Kidney tubule cell (primary cell): ENCODE results near the gene DPH7.
A peak's percentile ranks its signal among the peaks of the same experiment; 100 is the strongest.
"Not testable (repeated sequence)": the region's sequence is repeated elsewhere in the genome, so short reads cannot be mapped to it uniquely, and the experiment has no call there.

Experiments
- DNase-seq: peaks from one replicate; pipeline ENCODE4 v3.0.0-alpha.2; 2018; ENCODE audit warnings: low spot score

The DPH7 gene

DNA sequence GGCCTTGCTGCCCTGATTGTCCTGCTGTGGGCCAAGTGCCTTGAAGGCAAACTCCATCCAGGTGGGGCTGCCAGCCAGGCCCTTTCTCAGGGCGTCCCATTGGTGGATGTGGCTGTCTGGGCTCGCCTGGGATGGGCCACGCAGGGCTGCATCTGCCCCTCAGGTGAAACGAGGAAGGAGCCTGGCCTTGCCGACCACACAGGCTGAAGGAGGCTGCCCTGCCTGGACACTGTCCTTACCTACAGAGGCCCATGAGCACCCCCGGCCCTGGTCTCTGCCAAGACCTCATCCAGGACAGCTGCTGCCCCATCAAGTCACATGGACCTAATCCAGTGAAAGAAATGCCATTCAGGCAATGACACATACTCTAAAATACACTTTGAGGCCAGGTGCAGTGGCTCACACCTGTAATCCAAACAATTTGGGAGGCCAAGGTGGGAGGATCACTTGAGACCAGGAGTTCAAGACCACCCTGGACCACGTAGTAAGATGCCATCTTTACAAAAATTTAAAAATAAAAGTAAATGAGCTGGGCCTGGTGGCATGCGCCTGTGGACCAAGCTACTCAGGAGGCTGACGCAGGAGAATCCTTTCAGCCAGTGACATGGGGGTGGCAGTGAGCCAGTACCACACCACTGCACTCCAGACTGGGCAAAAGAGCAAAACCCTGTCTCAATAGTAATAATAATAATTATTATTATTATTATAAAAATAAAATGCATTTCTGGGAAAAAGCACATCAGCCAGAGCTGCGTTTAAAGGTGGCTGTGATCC is 62.4 kb downstream of the DPH7 start:
- no peak for DNase-seq

GRCh38 chr9:137515338-137515724 is 63.4 kb downstream of the DPH7 start:
- no peak for DNase-seq

GRCh38 chr9:137514691-137515337 is 63.9 kb downstream of the DPH7 start:
- no peak for DNase-seq

DNA sequence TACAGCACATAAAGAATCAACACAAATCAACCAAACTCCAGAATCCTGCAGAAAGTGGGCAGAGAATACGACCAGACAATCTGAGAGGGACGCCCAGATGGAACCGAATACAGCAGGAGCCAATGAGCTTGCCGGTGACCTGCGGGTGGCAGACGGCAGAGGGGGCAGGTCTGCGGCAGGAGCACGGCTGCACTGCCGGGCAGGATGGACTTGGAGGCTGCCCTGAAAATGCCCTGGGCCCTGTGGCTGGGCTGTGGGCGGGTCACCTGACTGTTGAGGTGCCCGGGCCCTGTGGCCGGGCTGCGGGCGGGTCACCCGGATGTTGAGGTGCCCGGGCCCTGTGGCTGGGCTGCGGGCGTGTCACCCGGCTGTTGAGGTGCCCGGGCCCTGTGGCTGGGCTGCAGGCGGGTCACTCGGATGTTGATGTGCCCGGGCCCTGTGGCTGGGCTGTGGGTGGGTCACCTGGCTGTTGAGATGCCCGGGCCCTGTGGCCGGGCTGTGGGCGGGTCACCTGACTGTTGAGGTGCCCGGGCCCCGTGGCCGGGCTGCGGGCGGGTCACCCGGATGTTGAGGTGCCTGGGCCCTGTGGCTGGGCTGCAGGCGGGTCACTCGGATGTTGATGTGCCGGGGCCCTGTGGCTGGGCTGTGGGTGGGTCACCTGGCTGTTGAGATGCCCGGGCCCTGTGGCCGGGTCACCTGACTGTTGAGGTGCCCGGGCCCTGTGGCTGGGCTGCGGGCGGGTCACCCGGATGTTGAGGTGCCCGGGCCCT is 64.7 kb downstream of the DPH7 start:
- not testable (repeated sequence) for DNase-seq

DNA sequence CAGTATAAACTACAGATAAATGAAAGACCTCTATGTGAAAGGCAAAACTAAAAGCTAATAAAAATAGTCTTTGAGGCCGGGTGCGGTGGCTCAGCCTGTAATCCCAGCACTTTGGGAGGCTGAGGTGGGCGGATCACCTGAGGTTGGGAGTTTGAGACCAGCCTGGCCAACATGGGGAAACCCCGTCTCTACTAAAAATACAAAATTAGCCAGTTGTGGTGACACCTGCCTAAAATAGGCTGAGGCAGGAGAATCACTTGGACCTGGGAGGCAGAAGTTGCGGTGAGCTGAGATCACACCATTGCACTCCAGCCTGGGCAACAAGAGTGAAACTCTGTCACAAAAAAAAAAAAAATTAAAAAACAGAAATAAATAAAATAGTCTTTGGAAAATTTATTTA is 65.6 kb downstream of the DPH7 start:
- not testable (repeated sequence) for DNase-seq

- DNase-seq: no peak
These were observed 66.8 kb downstream of the DPH7 start for GRCh38 chr9:137511758-137512463.

DNA sequence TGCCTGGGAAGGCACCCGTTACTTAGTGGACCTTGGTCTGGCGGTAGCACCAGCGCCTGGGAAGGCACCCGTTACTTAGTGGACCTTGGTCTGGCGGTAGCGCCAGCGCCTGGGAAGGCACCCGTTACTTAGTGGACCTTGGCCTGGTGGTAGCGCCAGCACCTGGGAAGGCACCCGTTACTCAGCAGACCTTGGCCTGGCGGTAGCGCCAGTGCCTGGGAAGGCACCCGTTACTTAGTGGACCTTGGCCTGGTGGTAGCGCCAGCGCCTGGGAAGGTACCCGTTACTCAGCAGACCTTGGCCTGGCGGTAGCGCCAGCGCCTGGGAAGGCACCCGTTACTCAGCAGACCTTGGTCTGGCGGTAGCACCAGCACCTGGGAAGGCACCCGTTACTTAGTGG is 67.6 kb downstream of the DPH7 start:
- DNase-seq: peak; percentile 52

GRCh38 chr9:137509198-137509597 is 69.5 kb downstream of the DPH7 start:
- DNase-seq: no peak

DNA sequence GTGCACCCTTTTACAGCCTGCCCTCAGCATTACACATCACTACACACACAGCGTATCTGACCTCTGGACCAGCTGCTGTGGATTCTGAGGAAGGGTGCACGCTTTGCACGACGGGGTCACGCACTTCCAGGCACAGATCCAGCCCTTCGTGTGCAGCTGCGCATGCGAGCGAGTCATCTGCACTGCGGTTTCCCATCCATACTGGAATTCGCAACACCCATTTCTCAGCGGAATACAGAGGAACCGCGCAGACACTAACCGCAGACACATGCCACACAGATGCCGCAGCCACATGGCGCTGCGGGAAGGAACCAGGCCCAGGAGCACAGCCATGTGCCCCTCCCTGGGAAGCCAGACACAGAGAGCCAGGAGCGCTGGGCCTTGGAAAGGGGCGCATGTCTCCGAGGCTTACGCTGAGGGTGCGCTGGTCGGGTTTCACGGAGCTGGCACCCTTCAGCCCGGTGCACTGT is 72.0 kb downstream of the DPH7 start:
- DNase-seq: peak; percentile 22

GRCh38 chr9:137506274-137506673 is 72.5 kb downstream of the DPH7 start:
- DNase-seq: peak; percentile 51

GRCh38 chr9:137505421-137506140 is 73.1 kb downstream of the DPH7 start:
- DNase-seq: no peak
